CD4-positive, alpha-beta memory T cell (primary cell): ENCODE data around the gene PEMT. TPM values are rescaled to one million over a fixed set of nuclear protein-coding genes. Genes with fewer than 3 reads are reported as not detected.

Source experiments
- CTCF ChIA-PET: fragments of 350-600 bp; sonication (Branson Sonifier 250); formaldehyde crosslinking; loops from one replicate; lab custom pipeline; 2021; ENCODE audit warnings: inconsistent platforms; ENCODE audit not compliant: partially characterized antibody; lab: Charles Lee
- POLR2A ChIA-PET: fragments of 350-600 bp; sonication (Branson Sonifier 250); formaldehyde crosslinking; loops from one replicate; lab custom pipeline; 2021; ENCODE audit not compliant: partially characterized antibody; lab: Charles Lee
- DNase-seq, 5 donors: peaks; one replicate each; pipeline versions ENCODE4 v3.0.0 to v3.0.0-alpha.2; 2020 to 2022; ENCODE audit warnings: mixed read lengths in 1 of 5
- H3K27ac ChIP-seq: one replicate; pipeline ENCODE4 v1.7.0; 2013; ENCODE audit warnings: low read depth, low read length
- H3K27me3 ChIP-seq: 2 replicates; pipeline ENCODE4 v1.7.0; 2013; ENCODE audit warnings: mild to moderate bottlenecking, low read length, moderate library complexity; ENCODE audit not compliant: insufficient read depth
- H3K36me3 ChIP-seq: 2 replicates; pipeline ENCODE4 v1.7.0; 2013; ENCODE audit warnings: mild to moderate bottlenecking, low read length, moderate library complexity; ENCODE audit not compliant: insufficient read depth
- H3K4me1 ChIP-seq: 2 replicates; pipeline ENCODE4 v1.7.0; 2013; ENCODE audit warnings: mild to moderate bottlenecking, low read length, moderate library complexity; ENCODE audit not compliant: insufficient read depth
- H3K4me3 ChIP-seq, 2 donors: one replicate each; pipeline ENCODE4 v1.7.0; 2013; ENCODE audit warnings: low read length in 2 of 2, mild to moderate bottlenecking in 1 of 2
- H3K9me3 ChIP-seq, 2 donors: one replicate each; pipeline ENCODE4 v1.7.0; 2013; ENCODE audit warnings: low read length in 2 of 2, control low read depth in 1 of 2; ENCODE audit not compliant: control insufficient read depth in 1 of 2
- H3K27ac Mint-ChIP-seq, 7 donors: one replicate each; pipeline ENCODE4 v1.8.0; 2020 to 2021; ENCODE audit warnings: mixed read lengths in 7 of 7, mild to moderate bottlenecking in 6 of 7, inconsistent platforms in 3 of 7, moderate library complexity in 3 of 7
- H3K27me3 Mint-ChIP-seq, 2 donors: one replicate each; pipeline ENCODE4 v1.8.0; 2020 to 2021; ENCODE audit warnings: mixed read lengths in 2 of 2
- H3K36me3 Mint-ChIP-seq, 2 donors: one replicate each; pipeline ENCODE4 v1.8.0; 2020 to 2021; ENCODE audit warnings: mixed read lengths in 2 of 2, inconsistent platforms in 1 of 2, mild to moderate bottlenecking in 1 of 2
- H3K4me1 Mint-ChIP-seq, 4 donors: one replicate each; pipeline ENCODE4 v1.8.0; 2020 to 2021; ENCODE audit warnings: mixed read lengths in 4 of 4, mild to moderate bottlenecking in 1 of 4
- H3K4me3 Mint-ChIP-seq, 8 donors: one replicate each; pipeline ENCODE4 v1.8.0; 2020 to 2021; ENCODE audit warnings: mixed read lengths in 8 of 8, mild to moderate bottlenecking in 7 of 8, moderate library complexity in 6 of 8, inconsistent platforms in 3 of 8
- H3K9me3 Mint-ChIP-seq, 8 donors: one replicate each; pipeline ENCODE4 v1.8.0; 2020 to 2021; ENCODE audit warnings: mixed read lengths in 8 of 8, mild to moderate bottlenecking in 5 of 8, inconsistent platforms in 3 of 8, moderate library complexity in 1 of 8
- intact Hi-C: fragments of 100-400 bp; cut with micrococcal nuclease; formaldehyde crosslinking; loops from one replicate; pipeline ENCODE4 v1.15.1; 2023
- polyA plus RNA-seq, 2 donors: library from polyadenylated mRNA; unstranded; fragments of 300-500 nt; fragmentation: Illumina TruSeq; gene quantifications; one replicate each; pipeline ENCODE4 v1.2.3, GENCODE V29; 2021
- total RNA-seq, 2 experiments: library from RNA; stranded (reverse); gene quantifications; one replicate each; pipeline ENCODE4 v1.2.3, GENCODE V29; 2021

PEMT gene
- total and polyA plus RNA-seq, 4 experiments from 2014 or later: 11.6 to 39.0 (median 19.5) TPM

DNA sequence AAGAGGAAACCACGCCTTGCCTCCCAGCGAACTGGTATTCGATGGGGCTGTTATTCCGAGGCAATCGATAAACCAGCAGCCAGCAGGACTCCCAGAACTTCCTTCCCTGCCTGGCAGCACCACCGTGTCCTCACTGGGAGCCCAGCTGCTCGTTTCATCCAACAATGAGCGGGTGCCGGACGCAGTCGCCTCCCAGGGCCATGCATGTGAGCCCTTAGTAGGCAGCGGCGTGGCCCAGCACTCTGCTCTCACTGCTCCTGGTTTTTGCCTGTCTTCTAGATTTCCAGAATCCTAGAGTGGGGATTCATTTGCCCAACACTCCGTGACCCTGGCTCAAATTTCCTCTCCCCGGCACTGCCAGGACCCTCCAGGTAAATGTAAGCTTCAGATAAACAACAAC, 66.2 kb downstream of the PEMT start:
- ChIA-PET POLR2A (no interaction called here), CTCF (interaction anchor here (0.6 to 1.4 kb wide), 2 partner anchors 89 to 133 kb away, joined by 3 to 4 read pairs; no protein-coding TSS in a partner anchor)
- no peaks in the 10 kb centered on the region for H3K9me3 Mint-ChIP-seq
- H3K36me3 Mint-ChIP-seq: no peaks in the 10 kb centered on the region
- Histone ChIP-seq H3K4me1 (no peaks in the 10 kb centered on the region), H3K27ac (no peak overlapping the region), H3K36me3 (no peaks in the 10 kb centered on the region), H3K27me3 (no peaks in the 10 kb centered on the region), H3K4me3 (no peak overlapping the region), H3K9me3 (no peaks in the 10 kb centered on the region)
- H3K27ac Mint-ChIP-seq: no peak overlapping the region
- intact Hi-C loops: no loop called here
- no peaks in the 10 kb centered on the region for H3K4me1 Mint-ChIP-seq
- H3K27me3 Mint-ChIP-seq: no peaks in the 10 kb centered on the region
- DNase-seq: no peak
- H3K4me3 Mint-ChIP-seq: no peak overlapping the region

DNA sequence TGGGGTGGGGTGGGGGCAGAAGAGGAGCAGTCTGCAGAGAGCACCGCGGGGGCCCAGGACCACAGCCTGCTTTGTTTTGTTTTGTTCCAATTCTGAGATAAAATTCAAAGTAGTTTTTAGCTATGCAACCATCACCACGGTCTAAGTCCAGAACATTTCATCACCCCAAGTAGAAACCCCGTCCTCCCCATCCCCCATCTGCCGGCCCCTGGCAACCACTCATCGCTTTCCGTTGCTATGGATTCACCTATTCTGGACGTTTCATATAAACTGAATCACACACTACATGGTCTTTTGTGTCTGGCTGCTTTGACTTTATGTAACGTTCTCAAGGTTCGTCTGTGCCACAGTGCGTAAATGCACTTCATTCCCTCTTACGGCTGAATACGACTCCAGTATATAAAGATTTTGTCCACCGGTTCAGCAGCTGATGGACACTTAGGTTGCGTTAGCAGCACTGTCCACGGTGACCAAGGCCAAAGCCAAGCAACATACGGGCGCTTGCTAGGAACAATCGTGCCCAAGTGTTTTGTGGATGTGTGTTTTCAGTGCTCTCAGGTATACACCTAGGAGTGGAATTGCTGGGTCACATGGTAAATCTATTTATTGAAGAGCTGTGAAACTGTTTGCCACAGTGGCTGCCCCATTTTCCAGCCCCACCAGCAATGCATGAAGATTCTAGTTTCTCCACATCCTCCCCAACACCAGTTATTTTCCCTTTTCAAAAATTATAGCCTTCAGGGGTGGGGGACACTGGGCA, 67.6 kb downstream of the PEMT start:
- H3K9me3 ChIP-seq: no peaks in the 10 kb centered on the region
- no peaks in the 10 kb centered on the region for H3K27me3 ChIP-seq
- no peak overlapping the region for H3K4me3 Mint-ChIP-seq
- ChIA-PET CTCF (interaction anchor here (1.4 kb wide), 1 partner anchor 90 kb away, joined by 4 read pairs; no protein-coding TSS in a partner anchor), POLR2A (no interaction called here)
- no peak for DNase-seq
- H3K9me3 Mint-ChIP-seq: no peaks in the 10 kb centered on the region
- no peaks in the 10 kb centered on the region for H3K36me3 Mint-ChIP-seq
- intact Hi-C loops: no loop called here
- H3K27me3 Mint-ChIP-seq: no peaks in the 10 kb centered on the region
- no peaks in the 10 kb centered on the region for H3K4me1 Mint-ChIP-seq
- H3K27ac Mint-ChIP-seq: peak overlapping the region in 1 of 7 donors; percentile 29
- no peak overlapping the region for H3K4me3 ChIP-seq
- H3K36me3 ChIP-seq: no peaks in the 10 kb centered on the region
- H3K27ac ChIP-seq: no peak overlapping the region
- H3K4me1 ChIP-seq: no peaks in the 10 kb centered on the region

DNA sequence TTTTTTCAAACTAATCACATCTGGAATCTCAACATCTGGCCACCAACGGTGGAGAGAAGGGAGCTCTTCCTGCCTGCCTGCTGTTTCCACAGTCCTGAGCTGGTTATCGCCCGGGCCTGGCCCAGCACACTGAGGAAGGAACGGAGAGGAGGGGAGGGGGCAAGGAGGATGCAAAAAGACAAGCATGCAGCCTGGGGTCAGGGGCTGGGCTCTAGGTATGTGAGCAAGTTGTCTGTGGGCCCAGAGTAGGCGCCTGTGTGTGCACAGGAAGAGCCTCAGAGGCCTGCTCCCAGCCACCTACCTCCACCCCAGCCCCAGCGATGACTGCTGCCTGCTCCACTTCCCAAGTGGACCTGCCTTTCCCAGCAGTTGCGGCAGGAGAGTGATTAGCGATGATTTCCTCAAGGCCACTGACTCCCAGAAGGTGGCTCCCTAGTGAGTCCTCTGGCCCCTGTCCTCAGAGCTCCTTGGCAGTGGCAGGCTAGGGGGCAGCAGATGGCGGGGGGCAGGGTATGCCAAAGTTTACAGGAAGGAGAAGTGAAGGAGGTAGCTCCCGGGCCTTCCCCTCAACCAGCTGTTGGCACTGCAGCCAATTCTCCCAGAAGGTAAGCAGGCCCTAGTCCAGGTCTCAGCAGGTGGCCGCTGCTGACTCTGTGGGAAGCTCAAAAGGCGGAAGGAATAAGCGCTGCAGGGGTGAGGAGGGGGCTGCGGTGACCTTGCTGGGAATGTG, 68.3 kb downstream of the PEMT start:
- ChIA-PET POLR2A (no interaction called here), CTCF (no interaction called here)
- no peaks in the 10 kb centered on the region for H3K4me1 ChIP-seq
- intact Hi-C loops: no loop called here
- H3K27me3 ChIP-seq: no peaks in the 10 kb centered on the region
- H3K27ac ChIP-seq: no peak overlapping the region
- Mint-ChIP-seq H3K4me3 (no peak overlapping the region), H3K27me3 (no peaks in the 10 kb centered on the region), H3K27ac (no peak overlapping the region), H3K9me3 (no peaks in the 10 kb centered on the region), H3K36me3 (no peaks in the 10 kb centered on the region), H3K4me1 (no peaks in the 10 kb centered on the region)
- no peak for DNase-seq
- no peak overlapping the region for H3K4me3 ChIP-seq
- H3K36me3 ChIP-seq: no peaks in the 10 kb centered on the region
- H3K9me3 ChIP-seq: no peaks in the 10 kb centered on the region

DNA sequence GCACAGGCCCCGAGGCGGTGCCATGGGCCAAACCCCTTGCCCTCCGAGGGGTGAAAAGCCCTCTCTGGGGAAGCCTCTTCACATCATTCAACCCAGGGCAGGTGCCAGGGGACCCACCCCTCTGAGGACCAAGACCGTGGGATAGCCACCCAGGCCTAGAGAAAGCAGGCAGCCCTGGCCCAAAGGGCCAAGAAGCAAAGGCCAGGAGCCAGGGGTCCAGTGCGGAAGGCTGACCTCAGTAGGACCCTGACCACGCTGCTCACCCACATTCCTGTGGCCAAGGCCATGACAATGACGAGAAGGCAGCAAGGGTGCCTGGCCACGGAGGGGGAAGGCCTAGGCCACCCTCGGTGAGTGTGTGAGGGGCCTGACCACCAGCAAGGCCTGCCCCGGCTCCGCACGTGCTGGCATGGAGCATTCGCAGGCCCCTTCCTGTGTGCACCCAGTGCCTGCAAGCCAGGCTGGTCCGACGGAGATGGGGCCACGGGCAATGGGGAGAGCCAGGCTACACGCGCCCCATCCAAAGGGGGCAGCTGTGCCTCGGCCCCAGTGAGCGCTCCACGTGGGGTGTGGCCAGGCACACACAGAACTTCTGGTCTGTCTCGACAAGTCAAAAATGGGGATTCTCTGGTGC, 70.8 kb downstream of the PEMT start:
- intact Hi-C loops: no loop called here
- no peak overlapping the region for H3K4me3 Mint-ChIP-seq
- no peaks in the 10 kb centered on the region for H3K4me1 ChIP-seq
- H3K36me3 Mint-ChIP-seq: peaks cover 0 to 4% of the 10 kb centered on the region in 2 donors
- H3K9me3 ChIP-seq: no peaks in the 10 kb centered on the region
- no peak overlapping the region for H3K4me3 ChIP-seq
- ChIA-PET CTCF (no interaction called here), POLR2A (no interaction called here)
- no peaks in the 10 kb centered on the region for H3K36me3 ChIP-seq
- no peak overlapping the region for H3K27ac Mint-ChIP-seq
- no peaks in the 10 kb centered on the region for H3K27me3 Mint-ChIP-seq
- no peaks in the 10 kb centered on the region for H3K27me3 ChIP-seq
- no peak overlapping the region for H3K27ac ChIP-seq
- no peaks in the 10 kb centered on the region for H3K4me1 Mint-ChIP-seq
- H3K9me3 Mint-ChIP-seq: no peaks in the 10 kb centered on the region
- DNase-seq: no peak

DNA sequence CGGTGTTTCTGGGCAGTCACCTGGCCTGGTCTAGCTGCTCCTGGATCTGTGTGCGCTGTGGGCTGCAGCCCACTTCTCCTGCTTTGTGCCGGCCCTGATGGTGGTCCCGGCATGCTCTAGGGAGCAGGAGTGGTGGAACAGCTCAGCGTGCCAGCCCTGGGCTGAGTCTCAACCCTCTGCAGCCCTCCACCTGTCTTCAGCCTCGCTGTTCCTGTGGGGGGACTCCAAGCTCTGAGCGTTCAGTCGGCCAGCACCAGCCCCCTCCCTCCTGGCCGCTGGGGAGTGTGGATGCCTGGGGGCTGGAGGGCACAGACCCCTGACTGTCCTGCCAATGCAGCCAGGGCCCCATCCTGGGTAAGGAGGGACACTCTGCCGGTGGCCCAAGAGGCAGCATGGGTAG, 71.6 kb downstream of the PEMT start:
- H3K4me1 Mint-ChIP-seq: no peaks in the 10 kb centered on the region
- ChIA-PET POLR2A (no interaction called here), CTCF (no interaction called here)
- H3K27me3 Mint-ChIP-seq: no peaks in the 10 kb centered on the region
- H3K4me3 Mint-ChIP-seq: no peak overlapping the region
- H3K27ac Mint-ChIP-seq: no peak overlapping the region
- no peaks in the 10 kb centered on the region for H3K4me1 ChIP-seq
- intact Hi-C loops: no loop called here
- H3K36me3 Mint-ChIP-seq: peaks cover 0 to 4% of the 10 kb centered on the region in 2 donors
- H3K9me3 ChIP-seq: no peaks in the 10 kb centered on the region
- no peak for DNase-seq
- H3K9me3 Mint-ChIP-seq: no peaks in the 10 kb centered on the region
- H3K4me3 ChIP-seq: no peak overlapping the region
- no peak overlapping the region for H3K27ac ChIP-seq
- H3K27me3 ChIP-seq: no peaks in the 10 kb centered on the region
- no peaks in the 10 kb centered on the region for H3K36me3 ChIP-seq

DNA sequence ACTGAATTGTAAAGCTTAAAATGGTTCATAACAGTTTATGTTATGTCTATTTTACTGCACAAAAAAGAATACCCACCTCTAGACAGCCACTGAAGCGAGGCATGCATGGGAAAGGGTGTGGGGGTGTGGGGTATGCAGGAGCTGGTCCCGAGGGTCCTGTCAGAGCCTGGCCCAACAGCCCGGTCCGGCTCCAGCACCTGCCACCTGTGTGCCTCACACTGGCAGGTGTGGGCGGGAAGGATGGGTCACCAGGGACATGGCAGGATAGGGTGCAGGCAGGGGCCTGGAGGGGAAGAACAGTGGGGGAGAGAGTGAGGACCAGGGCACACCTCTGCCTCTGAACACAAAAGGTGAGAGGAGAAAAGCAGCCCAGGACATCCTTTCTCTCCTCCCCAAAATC, 72.6 kb downstream of the PEMT start:
- Mint-ChIP-seq H3K9me3 (no peaks in the 10 kb centered on the region), H3K36me3 (peaks cover 0 to 4% of the 10 kb centered on the region in 2 donors), H3K27me3 (no peaks in the 10 kb centered on the region), H3K27ac (no peak overlapping the region), H3K4me3 (no peak overlapping the region), H3K4me1 (peaks cover 0 to under 1% (median under 1%) of the 10 kb centered on the region in 4 donors)
- POLR2A ChIA-PET: no interaction called here
- no peak for DNase-seq
- Histone ChIP-seq H3K27ac (no peak overlapping the region), H3K4me3 (no peak overlapping the region), H3K27me3 (no peaks in the 10 kb centered on the region), H3K36me3 (no peaks in the 10 kb centered on the region), H3K4me1 (no peaks in the 10 kb centered on the region), H3K9me3 (no peaks in the 10 kb centered on the region)
- intact Hi-C loops: no loop called here
- CTCF ChIA-PET: no interaction called here

DNA sequence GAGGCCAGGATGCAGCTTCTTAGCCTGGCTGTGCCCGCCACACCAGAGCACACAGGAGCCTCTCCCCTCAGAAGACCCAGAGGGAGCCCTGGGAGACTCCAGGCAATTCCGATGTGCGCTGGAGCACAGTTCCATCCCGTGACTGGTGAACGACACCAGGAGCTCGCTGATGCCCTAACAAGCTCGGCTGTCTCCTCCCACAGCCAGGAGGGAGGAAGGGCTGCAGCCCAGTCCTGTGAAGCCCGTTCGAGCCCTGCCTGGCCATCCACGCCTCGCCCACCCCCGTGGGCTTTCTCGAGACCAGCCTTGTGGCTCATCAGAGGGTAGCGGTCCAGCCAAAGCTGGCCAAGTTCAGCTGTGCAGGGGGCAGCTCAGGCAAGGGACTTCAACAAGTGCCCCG, 73.5 kb downstream of the PEMT start:
- ChIA-PET POLR2A (no interaction called here), CTCF (no interaction called here)
- no peaks in the 10 kb centered on the region for H3K9me3 ChIP-seq
- Mint-ChIP-seq H3K36me3 (peaks cover 0 to 4% of the 10 kb centered on the region in 2 donors), H3K27me3 (no peaks in the 10 kb centered on the region), H3K9me3 (no peaks in the 10 kb centered on the region), H3K4me1 (peaks cover 0 to 2% (median under 1%) of the 10 kb centered on the region in 4 donors), H3K4me3 (no peak overlapping the region), H3K27ac (no peak overlapping the region)
- no peaks in the 10 kb centered on the region for H3K36me3 ChIP-seq
- no peak for DNase-seq
- H3K27me3 ChIP-seq: no peaks in the 10 kb centered on the region
- H3K27ac ChIP-seq: no peak overlapping the region
- no peaks in the 10 kb centered on the region for H3K4me1 ChIP-seq
- intact Hi-C loops: no loop called here
- no peak overlapping the region for H3K4me3 ChIP-seq
